Measurements from ENCODE around the gene TMEM214.
"Not testable (repeated sequence)": the region's sequence is repeated elsewhere in the genome, so short reads cannot be mapped to it uniquely, and the experiment has no call there.

Gene TMEM214

GRCh38 chr2:27071990-27072830 lies 39.4 kb downstream of the TMEM214 start:
- Histone ChIP-seq H2AFZ (ENCODE audit: low read depth, low read length) (peak overlapping the region; percentile 76), H3K4me1 (ENCODE audit: insufficient read depth, low read length) (peaks cover 37% of the 10 kb centered on the region), H3K4me3 (ENCODE audit: low read length) (peak overlapping the region; percentile 92), H3K9me3 (ENCODE audit: low read length) (no peaks in the 10 kb centered on the region), H3K36me3 (ENCODE audit: insufficient read depth, low read length) (peaks cover 33% of the 10 kb centered on the region), H3K27me3 (ENCODE audit: insufficient read depth, low read length) (no peaks in the 10 kb centered on the region)

- Histone ChIP-seq H3K36me3 (ENCODE audit: insufficient read depth, low read length) (peaks cover 26% of the 10 kb centered on the region), H3K4me3 (ENCODE audit: low read length) (peak overlapping the region; percentile 92), H2AFZ (ENCODE audit: low read depth, low read length) (peak overlapping the region; percentile 76), H3K4me1 (ENCODE audit: insufficient read depth, low read length) (peaks cover 38% of the 10 kb centered on the region), H3K9me3 (ENCODE audit: low read length) (no peaks in the 10 kb centered on the region), H3K27me3 (ENCODE audit: insufficient read depth, low read length) (no peaks in the 10 kb centered on the region)
Observed at GRCh38 chr2:27072920-27073319, 40.2 kb downstream of the TMEM214 start.

GRCh38 chr2:27073782-27074181 lies 41.0 kb downstream of the TMEM214 start:
- peaks cover 44% of the 10 kb centered on the region for H3K4me1 ChIP-seq (ENCODE audit: insufficient read depth, low read length)
- H2AFZ ChIP-seq (ENCODE audit: low read depth, low read length) = no peak overlapping the region
- peaks cover 18% of the 10 kb centered on the region for H3K36me3 ChIP-seq (ENCODE audit: insufficient read depth, low read length)
- H3K9me3 ChIP-seq (ENCODE audit: low read length) = no peaks in the 10 kb centered on the region
- H3K27me3 ChIP-seq (ENCODE audit: insufficient read depth, low read length) = no peaks in the 10 kb centered on the region
- no peak overlapping the region for H3K4me3 ChIP-seq (ENCODE audit: low read length)

- peaks cover 6% of the 10 kb centered on the region for H3K36me3 ChIP-seq (ENCODE audit: insufficient read depth, low read length)
- H3K4me1 ChIP-seq (ENCODE audit: insufficient read depth, low read length) = peaks cover 39% of the 10 kb centered on the region
- H3K27me3 ChIP-seq (ENCODE audit: insufficient read depth, low read length) = no peaks in the 10 kb centered on the region
- H3K4me3 ChIP-seq (ENCODE audit: low read length) = no peak overlapping the region
- H3K9me3 ChIP-seq (ENCODE audit: low read length) = no peaks in the 10 kb centered on the region
- H2AFZ ChIP-seq (ENCODE audit: low read depth, low read length) = no peak overlapping the region
Observed at GRCh38 chr2:27074738-27075565, 42.2 kb downstream of the TMEM214 start.

- H3K36me3 ChIP-seq (ENCODE audit: insufficient read depth, low read length); H3K4me3 ChIP-seq (ENCODE audit: low read length); H3K9me3 ChIP-seq (ENCODE audit: low read length); H2AFZ ChIP-seq (ENCODE audit: low read depth, low read length); H3K27me3 ChIP-seq (ENCODE audit: insufficient read depth, low read length): not testable (repeated sequence)
- H3K4me1 ChIP-seq (ENCODE audit: insufficient read depth, low read length) = peaks cover 34% of the 10 kb centered on the region
Observed at GRCh38 chr2:27075566-27075871, 42.8 kb downstream of the TMEM214 start.

- Histone ChIP-seq H3K36me3 (ENCODE audit: insufficient read depth, low read length) (no peaks in the 10 kb centered on the region), H2AFZ (ENCODE audit: low read depth, low read length) (no peak overlapping the region), H3K9me3 (ENCODE audit: low read length) (no peaks in the 10 kb centered on the region), H3K4me1 (ENCODE audit: insufficient read depth, low read length) (peaks cover 34% of the 10 kb centered on the region), H3K4me3 (ENCODE audit: low read length) (no peak overlapping the region), H3K27me3 (ENCODE audit: insufficient read depth, low read length) (no peaks in the 10 kb centered on the region)
Observed at GRCh38 chr2:27076323-27076722, 43.6 kb downstream of the TMEM214 start.

GRCh38 chr2:27077231-27077630 lies 44.5 kb downstream of the TMEM214 start:
- Histone ChIP-seq H3K36me3 (ENCODE audit: insufficient read depth, low read length) (no peaks in the 10 kb centered on the region), H3K9me3 (ENCODE audit: low read length) (no peaks in the 10 kb centered on the region), H3K4me3 (ENCODE audit: low read length) (no peak overlapping the region), H3K4me1 (ENCODE audit: insufficient read depth, low read length) (peaks cover 35% of the 10 kb centered on the region), H2AFZ (ENCODE audit: low read depth, low read length) (no peak overlapping the region), H3K27me3 (ENCODE audit: insufficient read depth, low read length) (no peaks in the 10 kb centered on the region)

GRCh38 chr2:27078267-27079194 lies 45.8 kb downstream of the TMEM214 start, which contains the start of gene EMILIN1:
EMILIN1 (plus strand) TSS chr2:27078615; CDS start chr2:27079066, 451 bp downstream.
- Histone ChIP-seq H3K4me1 (ENCODE audit: insufficient read depth, low read length) (peaks cover 29% of the 10 kb centered on the region), H3K27me3 (ENCODE audit: insufficient read depth, low read length) (no peaks in the 10 kb centered on the region), H3K36me3 (ENCODE audit: insufficient read depth, low read length) (no peaks in the 10 kb centered on the region), H3K9me3 (ENCODE audit: low read length) (no peaks in the 10 kb centered on the region), H3K4me3 (ENCODE audit: low read length) (no peak within 1 kb of the TSS), H2AFZ (ENCODE audit: low read depth, low read length) (peak within 1 kb of the TSS; percentile 64)

GRCh38 chr2:27079233-27080139 lies 46.7 kb downstream of the TMEM214 start:
- Histone ChIP-seq H3K27me3 (ENCODE audit: insufficient read depth, low read length) (no peaks in the 10 kb centered on the region), H3K4me3 (ENCODE audit: low read length) (no peak overlapping the region), H2AFZ (ENCODE audit: low read depth, low read length) (no peak overlapping the region), H3K4me1 (ENCODE audit: insufficient read depth, low read length) (peaks cover 29% of the 10 kb centered on the region), H3K36me3 (ENCODE audit: insufficient read depth, low read length) (no peaks in the 10 kb centered on the region), H3K9me3 (ENCODE audit: low read length) (no peaks in the 10 kb centered on the region)

- Histone ChIP-seq H3K36me3 (ENCODE audit: insufficient read depth, low read length) (no peaks in the 10 kb centered on the region), H3K4me1 (ENCODE audit: insufficient read depth, low read length) (peaks cover 29% of the 10 kb centered on the region), H3K9me3 (ENCODE audit: low read length) (no peaks in the 10 kb centered on the region), H2AFZ (ENCODE audit: low read depth, low read length) (no peak overlapping the region), H3K27me3 (ENCODE audit: insufficient read depth, low read length) (no peaks in the 10 kb centered on the region), H3K4me3 (ENCODE audit: low read length) (no peak overlapping the region)
Observed at GRCh38 chr2:27080140-27080469, 47.3 kb downstream of the TMEM214 start.

GRCh38 chr2:27080603-27080936 lies 47.8 kb downstream of the TMEM214 start:
- no peaks in the 10 kb centered on the region for H3K36me3 ChIP-seq (ENCODE audit: insufficient read depth, low read length)
- peaks cover 32% of the 10 kb centered on the region for H3K4me1 ChIP-seq (ENCODE audit: insufficient read depth, low read length)
- no peak overlapping the region for H2AFZ ChIP-seq (ENCODE audit: low read depth, low read length)
- H3K9me3 ChIP-seq (ENCODE audit: low read length) = no peaks in the 10 kb centered on the region
- H3K4me3 ChIP-seq (ENCODE audit: low read length) = no peak overlapping the region
- no peaks in the 10 kb centered on the region for H3K27me3 ChIP-seq (ENCODE audit: insufficient read depth, low read length)

Data from neuron (in vitro differentiated cells).